Hepatocyte (in vitro differentiated cells): Measurements from ENCODE around the gene ITGB8. TPM values are rescaled to one million over a fixed set of nuclear protein-coding genes. Genes with fewer than 3 reads are reported as not detected.

Experiments used
- DNase-seq: peaks from one replicate; pipeline ENCODE4 v3.0.0-alpha.2; 2016; ENCODE audit warnings: low spot score
- H2AFZ ChIP-seq: fragments of 200-600 bp; sonication (generic); 2 replicates; pipeline ENCODE4 v1.6.0; 2016; ENCODE audit warnings: antibody characterized with exemption, mild to moderate bottlenecking
- H3K27ac ChIP-seq: fragments of 200-600 bp; sonication (generic); 2 replicates; pipeline ENCODE4 v1.5.1; 2016; ENCODE audit warnings: mild to moderate bottlenecking
- H3K27me3 ChIP-seq: fragments of 200-600 bp; sonication (generic); 2 replicates; pipeline ENCODE4 v1.6.1; 2016
- H3K36me3 ChIP-seq: fragments of 200-600 bp; sonication (generic); replicated peaks from 2 replicates; pipeline ENCODE4 v1.5.1; 2016; ENCODE audit warnings: low read depth; ENCODE audit not compliant: insufficient read depth
- H3K4me1 ChIP-seq: fragments of 200-600 bp; sonication (generic); 2 replicates; pipeline ENCODE4 v1.5.1; 2016; ENCODE audit warnings: mild to moderate bottlenecking, moderate library complexity; ENCODE audit not compliant: insufficient read depth
- H3K4me2 ChIP-seq: fragments of 200-600 bp; sonication (generic); 2 replicates; pipeline ENCODE4 v1.6.0; 2016
- H3K4me3 ChIP-seq: fragments of 200-600 bp; sonication (generic); 2 replicates; pipeline ENCODE4 v1.5.1; 2016; ENCODE audit warnings: mild to moderate bottlenecking
- H3K79me2 ChIP-seq: fragments of 200-600 bp; sonication (generic); 2 replicates; pipeline ENCODE4 v1.6.0; 2017; ENCODE audit warnings: mild to moderate bottlenecking
- H3K9me2 ChIP-seq: fragments of 200-600 bp; sonication (generic); replicated peaks from 2 replicates; pipeline ENCODE4 v1.6.0; 2017; ENCODE audit warnings: mild to moderate bottlenecking; ENCODE audit not compliant: insufficient read depth
- H3K9me3 ChIP-seq: fragments of 200-600 bp; sonication (generic); 2 replicates; pipeline ENCODE4 v1.5.1; 2016; ENCODE audit warnings: low read depth, mild to moderate bottlenecking
- H4K20me1 ChIP-seq: fragments of 200-600 bp; sonication (generic); 2 replicates; pipeline ENCODE4 v1.6.0; 2016; ENCODE audit warnings: mild to moderate bottlenecking; ENCODE audit not compliant: insufficient read depth, poor library complexity, severe bottlenecking
- CTCF ChIP-seq: fragments of 200-600 bp; sonication (generic); IDR thresholded peaks from 2 replicates; pipeline ENCODE4 v1.5.1; 2016; ENCODE audit warnings: antibody characterized with exemption, mild to moderate bottlenecking; ENCODE audit not compliant: poor library complexity
- EZH2 ChIP-seq: fragments of 200-600 bp; sonication (generic); IDR thresholded peaks from 2 replicates; pipeline ENCODE4 v1.6.1; 2016; ENCODE audit warnings: antibody characterized with exemption, mild to moderate bottlenecking, borderline replicate concordance
- EZH2phosphoT487 ChIP-seq: fragments of 200-600 bp; sonication (generic); IDR thresholded peaks from one replicate; pipeline ENCODE4 v1.6.1; 2018; ENCODE audit warnings: antibody characterized with exemption, mild to moderate bottlenecking, low read depth, moderate library complexity; ENCODE audit not compliant: unreplicated experiment, severe bottlenecking
- WGBS: methylation state at CpG from one replicate; pipeline ENCODE4 v1.1.6; 2016; ENCODE audit warnings: low lambda C conversion rate; ENCODE audit errors: missing lambda C conversion rate; 5-methylcytosine and 5-hydroxymethylcytosine counted together
- polyA plus RNA-seq: library from polyadenylated mRNA; unstranded; fragments of >200 nt; fragmentation: Nextera tagmentation; extraction: Ambion mirVana; gene quantifications from 2 replicates; pipeline ENCODE4 v1.2.1, GENCODE V29; 2016
- total RNA-seq: library from RNA; depleted of rRNA; stranded (reverse); fragments of >200 nt; gene quantifications from 2 replicates; pipeline ENCODE4 v1.2.3, GENCODE V29; 2014

The ITGB8 gene
- total and polyA plus RNA-seq, 2 experiments from 2014 or later: 7.2 to 37.0 TPM

GRCh38 chr7:20359341-20359963, 28.8 kb downstream of the ITGB8 start:
- Histone ChIP-seq H3K4me1 (no peaks in the 10 kb centered on the region), H3K79me2 (peaks cover 10% of the 10 kb centered on the region), H3K36me3 (no peaks in the 10 kb centered on the region), H3K27me3 (no peaks in the 10 kb centered on the region), H2AFZ (no peak overlapping the region), H3K4me3 (no peak overlapping the region), H3K27ac (no peak overlapping the region), H3K9me3 (no peaks in the 10 kb centered on the region), H3K4me2 (no peak overlapping the region), H3K9me2 (no peaks in the 10 kb centered on the region), H4K20me1 (no peaks in the 10 kb centered on the region)
- TF ChIP-seq CTCF (no peak), EZH2phosphoT487 (no peak), EZH2 (no peak)
- DNase-seq: no peak
- 88% methylated on average over 1 of the region's 1 CpG for WGBS

GRCh38 chr7:20362574-20363253, 32.0 kb downstream of the ITGB8 start:
- TF ChIP-seq EZH2: no peak
- peaks cover 4% of the 10 kb centered on the region for H3K4me1 ChIP-seq
- no peaks in the 10 kb centered on the region for H3K9me3 ChIP-seq
- H3K4me3 ChIP-seq: no peak overlapping the region
- H4K20me1 ChIP-seq: no peaks in the 10 kb centered on the region
- no peaks in the 10 kb centered on the region for H3K36me3 ChIP-seq
- no peak overlapping the region for H3K4me2 ChIP-seq
- peaks cover 7% of the 10 kb centered on the region for H3K79me2 ChIP-seq
- WGBS: 80% methylated on average over 2 of the region's 2 CpGs
- DNase-seq: no peak
- H3K27me3 ChIP-seq: no peaks in the 10 kb centered on the region
- no peak overlapping the region for H2AFZ ChIP-seq
- no peak overlapping the region for H3K27ac ChIP-seq
- no peaks in the 10 kb centered on the region for H3K9me2 ChIP-seq

- Histone ChIP-seq H3K4me3 (no peak overlapping the region), H3K36me3 (no peaks in the 10 kb centered on the region), H3K4me2 (no peak overlapping the region), H3K9me2 (no peaks in the 10 kb centered on the region), H2AFZ (no peak overlapping the region), H3K27ac (no peak overlapping the region), H4K20me1 (no peaks in the 10 kb centered on the region), H3K79me2 (peaks cover 4% of the 10 kb centered on the region), H3K4me1 (peaks cover 4% of the 10 kb centered on the region), H3K27me3 (no peaks in the 10 kb centered on the region), H3K9me3 (no peaks in the 10 kb centered on the region)
- 90% methylated on average over 4 of the region's 4 CpGs for WGBS
- TF ChIP-seq EZH2 (no peak), CTCF (no peak), EZH2phosphoT487 (no peak)
- no peak for DNase-seq
Observed at GRCh38 chr7:20364571-20365196, 34.0 kb downstream of the ITGB8 start.

- no peak overlapping the region for H3K27ac ChIP-seq
- no peaks in the 10 kb centered on the region for H3K9me3 ChIP-seq
- TF ChIP-seq CTCF: no peak
- no peak for TF ChIP-seq EZH2phosphoT487
- no peak for TF ChIP-seq EZH2
- DNase-seq: peak; percentile 14
- peaks cover 4% of the 10 kb centered on the region for H3K4me1 ChIP-seq
- WGBS: 76% methylated on average over 4 of the region's 4 CpGs
- no peaks in the 10 kb centered on the region for H4K20me1 ChIP-seq
- no peak overlapping the region for H3K4me3 ChIP-seq
- H3K79me2 ChIP-seq: peaks cover 4% of the 10 kb centered on the region
- H3K36me3 ChIP-seq: no peaks in the 10 kb centered on the region
- H3K4me2 ChIP-seq: no peak overlapping the region
- no peak overlapping the region for H2AFZ ChIP-seq
- no peaks in the 10 kb centered on the region for H3K9me2 ChIP-seq
- H3K27me3 ChIP-seq: no peaks in the 10 kb centered on the region
Observed at GRCh38 chr7:20365486-20365885, 34.8 kb downstream of the ITGB8 start.
